Panc1 (cell line): ENCODE data around the gene MAPK7. TPM values are rescaled to one million over a fixed set of nuclear protein-coding genes. Genes with fewer than 3 reads are reported as not detected.

Source experiments
- ATAC-seq: fragments of 200-7000 bp; cut with Tn5 transposase; 2 replicates; pipeline ENCODE4 v1.9.1; 2020; ENCODE audit warnings: mild to moderate bottlenecking, moderate library complexity
- BruUV-seq: library from RNA; stranded (reverse); fragments of 400-500 nt; replicated peaks from 2 replicates; lab custom pipeline; 2021; lab: Mats Ljungman, UMichigan
- CTCF ChIA-PET: fragments of 300-600 bp; sonication (Branson Sonifier 250); formaldehyde crosslinking; loops from one replicate; lab custom pipeline; 2022; ENCODE audit warnings: antibody characterized with exemption; lab: Charles Lee
- POLR2A ChIA-PET: fragments of 300-600 bp; sonication (Branson Sonifier 250); formaldehyde crosslinking; loops from one replicate; lab custom pipeline; 2022; ENCODE audit warnings: antibody characterized with exemption; lab: Charles Lee
- DNase-seq: peaks from one replicate; pipeline ENCODE4 v3.0.0-alpha.2; 2010; ENCODE audit warnings: low read depth, low spot score
- H3K27ac ChIP-seq: 2 replicates; pipeline ENCODE4 v1.5.1; 2011; ENCODE audit warnings: mild to moderate bottlenecking, low read length, inconsistent platforms
- H3K27me3 ChIP-seq: fragments of 200-500 bp; sonication (Bioruptor generic); 2 replicates; pipeline ENCODE4 v1.6.0; 2014; ENCODE audit warnings: low read length, inconsistent platforms; ENCODE audit not compliant: control insufficient read depth, insufficient read depth
- H3K36me3 ChIP-seq: fragments of 200-500 bp; sonication (Bioruptor generic); 2 replicates; pipeline ENCODE4 v1.5.1; 2014; ENCODE audit warnings: inconsistent platforms, mild to moderate bottlenecking, low read length, moderate library complexity; ENCODE audit not compliant: control insufficient read depth, insufficient read depth
- H3K4me1 ChIP-seq: 2 replicates; pipeline ENCODE4 v1.5.1; 2011; ENCODE audit warnings: inconsistent platforms, mild to moderate bottlenecking, low read length, moderate library complexity; ENCODE audit not compliant: control insufficient read depth, insufficient read depth
- H3K4me3 ChIP-seq, 2 experiments: 2 replicates each; pipeline ENCODE4 v1.5.1; 2011 to 2012; ENCODE audit warnings: low read depth in 2 of 2, low read length in 2 of 2, mild to moderate bottlenecking in 2 of 2, inconsistent platforms in 1 of 2, moderate library complexity in 1 of 2
- H3K9me3 ChIP-seq: fragments of 200-500 bp; sonication (Bioruptor generic); 2 replicates; pipeline ENCODE4 v1.5.1; 2014; ENCODE audit warnings: low read depth, mild to moderate bottlenecking, inconsistent platforms, low read length, moderate library complexity; ENCODE audit not compliant: control insufficient read depth, insufficient read depth
- POLR2AphosphoS5 ChIP-seq: IDR thresholded peaks from 2 replicates; pipeline ENCODE4 v1.6.1; 2012; ENCODE audit warnings: mild to moderate bottlenecking, low read depth, low read length, moderate library complexity
- SIN3A ChIP-seq: IDR thresholded peaks from 2 replicates; pipeline ENCODE4 v1.6.1; 2012; ENCODE audit warnings: low read depth, mild to moderate bottlenecking, low read length, moderate library complexity, borderline replicate concordance; ENCODE audit not compliant: insufficient read depth
- TCF7L2 ChIP-seq: IDR thresholded peaks from 2 replicates; pipeline ENCODE4 v1.6.1; 2011; ENCODE audit warnings: mild to moderate bottlenecking, low read depth, low read length, inconsistent platforms
- in situ Hi-C: cut with HindIII; loops from 2 replicates; pipeline ENCODE4 v1.10.0; 2016; ENCODE audit warnings: low sequenced_read_pairs, low pct_unique_long_range_greater_than_20kb
- intact Hi-C: fragments of 100-400 bp; cut with micrococcal nuclease; formaldehyde crosslinking; loops from one replicate; pipeline ENCODE4 v1.10.0; 2022; ENCODE audit not compliant: unreplicated experiment
- total RNA-seq: library from RNA; stranded (reverse); gene quantifications from one replicate; pipeline ENCODE4 v1.2.1, GENCODE V29; 2021; ENCODE audit not compliant: unreplicated experiment
- TF ChIP-seq, protein P1 (sequence below): fragments of 450-650 bp; IDR thresholded peaks from 2 replicates; pipeline ENCODE4 v1.5.1; 2017; ENCODE audit warnings: mild to moderate bottlenecking
- TF ChIP-seq, protein P2 (sequence below), 2 experiments: IDR thresholded peaks; 2 replicates each; pipeline ENCODE4 v1.6.1; 2011 to 2012; ENCODE audit warnings: low read depth in 2 of 2, control low read depth in 1 of 2, low read length in 1 of 2, mild to moderate bottlenecking in 1 of 2, moderate library complexity in 1 of 2; ENCODE audit not compliant: insufficient read depth in 1 of 2

MAPK7 gene
- total RNA-seq, 1 experiment from 2014 or later = 28.9 TPM

DNA sequence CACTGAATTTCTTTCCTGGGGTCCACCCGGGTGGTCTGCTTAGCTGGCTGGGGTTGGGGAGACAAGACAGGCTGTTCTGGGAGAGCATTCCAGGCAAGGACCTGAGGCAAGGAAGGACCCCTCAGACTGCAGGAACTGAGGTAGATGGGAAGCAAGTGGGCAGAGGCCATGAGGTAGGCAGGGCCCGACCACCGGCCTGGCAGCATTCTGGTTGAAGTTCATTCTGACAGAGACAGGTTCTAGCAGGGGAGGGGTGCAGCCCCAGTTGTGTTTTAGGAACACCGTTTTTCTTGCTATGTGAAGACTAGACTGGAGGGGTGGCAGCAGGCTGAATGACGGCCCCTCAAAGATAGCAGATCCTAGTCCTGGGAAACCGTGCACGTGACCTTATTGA is 33.2 kb upstream of the MAPK7 start:
- TF ChIP-seq, protein P1, sequence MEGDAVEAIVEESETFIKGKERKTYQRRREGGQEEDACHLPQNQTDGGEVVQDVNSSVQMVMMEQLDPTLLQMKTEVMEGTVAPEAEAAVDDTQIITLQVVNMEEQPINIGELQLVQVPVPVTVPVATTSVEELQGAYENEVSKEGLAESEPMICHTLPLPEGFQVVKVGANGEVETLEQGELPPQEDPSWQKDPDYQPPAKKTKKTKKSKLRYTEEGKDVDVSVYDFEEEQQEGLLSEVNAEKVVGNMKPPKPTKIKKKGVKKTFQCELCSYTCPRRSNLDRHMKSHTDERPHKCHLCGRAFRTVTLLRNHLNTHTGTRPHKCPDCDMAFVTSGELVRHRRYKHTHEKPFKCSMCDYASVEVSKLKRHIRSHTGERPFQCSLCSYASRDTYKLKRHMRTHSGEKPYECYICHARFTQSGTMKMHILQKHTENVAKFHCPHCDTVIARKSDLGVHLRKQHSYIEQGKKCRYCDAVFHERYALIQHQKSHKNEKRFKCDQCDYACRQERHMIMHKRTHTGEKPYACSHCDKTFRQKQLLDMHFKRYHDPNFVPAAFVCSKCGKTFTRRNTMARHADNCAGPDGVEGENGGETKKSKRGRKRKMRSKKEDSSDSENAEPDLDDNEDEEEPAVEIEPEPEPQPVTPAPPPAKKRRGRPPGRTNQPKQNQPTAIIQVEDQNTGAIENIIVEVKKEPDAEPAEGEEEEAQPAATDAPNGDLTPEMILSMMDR = no peak
- TF ChIP-seq POLR2AphosphoS5 (no peak), SIN3A (no peak), TCF7L2 (no peak)
- H3K27ac ChIP-seq = no peak overlapping the region
- intact Hi-C loops (no loop called here), in situ Hi-C loops (no loop called here)
- ATAC-seq = no peak
- ChIA-PET POLR2A (no interaction called here), CTCF (interaction anchor here (0.5 kb wide), 1 partner anchor 68 kb away, joined by 7 read pairs; no protein-coding TSS in a partner anchor)
- no peak overlapping the region for H3K4me3 ChIP-seq
- no peaks in the 10 kb centered on the region for H3K36me3 ChIP-seq
- DNase-seq = no peak
- H3K27me3 ChIP-seq = no peaks in the 10 kb centered on the region
- no TSS peak for BruUV-seq
- no peaks in the 10 kb centered on the region for H3K9me3 ChIP-seq
- H3K4me1 ChIP-seq = peaks cover 12% of the 10 kb centered on the region

DNA sequence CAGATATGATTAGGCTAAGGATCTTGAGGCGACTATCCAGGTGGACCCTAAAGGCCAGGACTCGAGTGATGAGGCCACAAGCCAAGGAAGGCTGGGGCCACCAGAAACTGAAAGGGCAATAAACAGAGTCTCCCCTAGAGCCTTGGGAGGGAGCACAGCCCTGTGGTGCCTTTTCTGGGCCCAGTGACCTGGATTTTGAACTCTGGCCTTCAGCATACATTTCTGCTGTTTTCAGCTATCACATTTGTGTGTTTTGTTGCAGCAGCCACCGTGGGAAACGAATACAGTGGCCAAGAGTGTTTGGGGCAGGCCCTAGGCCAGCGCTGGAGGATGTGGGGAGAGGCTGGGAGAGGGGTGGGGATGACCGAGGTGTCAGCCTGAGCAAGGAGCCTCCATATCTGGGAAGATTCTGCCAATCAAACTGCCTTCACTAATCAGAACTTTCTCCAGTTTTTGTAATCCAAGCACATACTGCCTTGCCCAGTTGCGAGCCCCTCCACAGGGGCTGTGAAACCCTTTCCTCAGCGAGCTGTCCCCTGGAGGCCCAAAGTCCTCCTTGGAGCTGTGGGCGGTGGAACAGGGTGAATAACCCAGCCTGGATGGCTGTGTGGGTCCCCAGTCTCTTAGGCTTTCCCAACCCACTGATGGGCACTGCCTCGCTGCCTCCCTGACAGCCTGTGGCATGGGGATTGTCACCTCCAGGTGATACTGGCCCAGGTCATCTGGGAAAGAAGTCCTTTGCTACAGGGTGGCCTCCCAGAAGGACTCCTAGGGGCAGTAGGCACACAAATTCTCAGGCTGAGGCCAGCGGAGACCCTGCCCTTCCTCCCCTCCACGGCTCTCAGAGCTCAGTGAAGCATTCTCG is 32.6 kb upstream of the MAPK7 start:
- ATAC-seq (no peak), DNase-seq (no peak)
- no peaks in the 10 kb centered on the region for H3K36me3 ChIP-seq
- TF ChIP-seq POLR2AphosphoS5 (no peak), TCF7L2 (no peak), SIN3A (no peak)
- TF ChIP-seq, protein P2, sequence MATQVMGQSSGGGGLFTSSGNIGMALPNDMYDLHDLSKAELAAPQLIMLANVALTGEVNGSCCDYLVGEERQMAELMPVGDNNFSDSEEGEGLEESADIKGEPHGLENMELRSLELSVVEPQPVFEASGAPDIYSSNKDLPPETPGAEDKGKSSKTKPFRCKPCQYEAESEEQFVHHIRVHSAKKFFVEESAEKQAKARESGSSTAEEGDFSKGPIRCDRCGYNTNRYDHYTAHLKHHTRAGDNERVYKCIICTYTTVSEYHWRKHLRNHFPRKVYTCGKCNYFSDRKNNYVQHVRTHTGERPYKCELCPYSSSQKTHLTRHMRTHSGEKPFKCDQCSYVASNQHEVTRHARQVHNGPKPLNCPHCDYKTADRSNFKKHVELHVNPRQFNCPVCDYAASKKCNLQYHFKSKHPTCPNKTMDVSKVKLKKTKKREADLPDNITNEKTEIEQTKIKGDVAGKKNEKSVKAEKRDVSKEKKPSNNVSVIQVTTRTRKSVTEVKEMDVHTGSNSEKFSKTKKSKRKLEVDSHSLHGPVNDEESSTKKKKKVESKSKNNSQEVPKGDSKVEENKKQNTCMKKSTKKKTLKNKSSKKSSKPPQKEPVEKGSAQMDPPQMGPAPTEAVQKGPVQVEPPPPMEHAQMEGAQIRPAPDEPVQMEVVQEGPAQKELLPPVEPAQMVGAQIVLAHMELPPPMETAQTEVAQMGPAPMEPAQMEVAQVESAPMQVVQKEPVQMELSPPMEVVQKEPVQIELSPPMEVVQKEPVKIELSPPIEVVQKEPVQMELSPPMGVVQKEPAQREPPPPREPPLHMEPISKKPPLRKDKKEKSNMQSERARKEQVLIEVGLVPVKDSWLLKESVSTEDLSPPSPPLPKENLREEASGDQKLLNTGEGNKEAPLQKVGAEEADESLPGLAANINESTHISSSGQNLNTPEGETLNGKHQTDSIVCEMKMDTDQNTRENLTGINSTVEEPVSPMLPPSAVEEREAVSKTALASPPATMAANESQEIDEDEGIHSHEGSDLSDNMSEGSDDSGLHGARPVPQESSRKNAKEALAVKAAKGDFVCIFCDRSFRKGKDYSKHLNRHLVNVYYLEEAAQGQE (IDR thresholded peaks at IDR 0.05; ENCODE audit: insufficient read depth in 1 of 2, low read depth in 2 of 2, low read length in 1 of 2) = no peak
- TF ChIP-seq, protein P1 = no peak
- H3K4me1 ChIP-seq = peaks cover 12% of the 10 kb centered on the region
- intact Hi-C loops (no loop called here), in situ Hi-C loops (no loop called here)
- no peak overlapping the region for H3K4me3 ChIP-seq
- ChIA-PET POLR2A (no interaction called here), CTCF (interaction anchor here (0.5 kb wide), 1 partner anchor 69 kb away, joined by 7 read pairs; no protein-coding TSS in a partner anchor)
- H3K9me3 ChIP-seq = no peaks in the 10 kb centered on the region
- no peak overlapping the region for H3K27ac ChIP-seq
- BruUV-seq = no TSS peak
- H3K27me3 ChIP-seq = no peaks in the 10 kb centered on the region
